ENCODE measurements around the gene CECR2.

The CECR2 gene

DNA sequence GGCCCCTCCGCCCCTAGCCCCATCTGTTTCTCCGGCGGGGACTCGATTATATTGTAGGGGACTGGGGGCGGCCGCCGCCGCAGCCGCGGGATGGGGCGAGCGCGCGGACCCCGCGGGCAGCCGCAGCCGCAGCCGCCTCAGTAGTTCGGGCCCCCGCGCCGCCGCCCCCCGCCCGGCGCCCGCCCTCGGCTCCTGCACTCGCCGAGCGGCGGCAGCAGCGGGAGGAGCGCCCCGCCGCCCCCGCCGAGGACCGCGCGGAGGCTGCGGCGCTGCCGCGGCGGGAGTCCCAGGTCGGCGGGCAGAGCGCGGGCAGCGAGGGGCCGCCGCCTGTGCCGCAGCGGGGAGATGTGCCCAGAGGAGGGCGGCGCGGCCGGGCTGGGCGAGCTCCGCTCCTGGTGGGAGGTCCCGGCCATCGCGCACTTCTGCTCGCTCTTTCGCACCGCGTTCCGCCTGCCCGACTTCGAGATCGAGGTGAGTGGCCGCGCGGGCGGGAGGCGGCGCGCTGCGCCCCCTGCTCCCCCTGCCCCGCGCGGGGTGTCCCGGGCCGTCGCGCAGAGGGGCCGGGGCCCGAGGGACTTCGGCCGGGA is at the start of gene CECR2:
CECR2 (plus strand) TSS at position 22 of the 587 bp plus-strand sequence; CDS start at position 346, 324 bp downstream.
- peak; percentile 12 for DNase-seq (ENCODE audit: low read depth)

DNA sequence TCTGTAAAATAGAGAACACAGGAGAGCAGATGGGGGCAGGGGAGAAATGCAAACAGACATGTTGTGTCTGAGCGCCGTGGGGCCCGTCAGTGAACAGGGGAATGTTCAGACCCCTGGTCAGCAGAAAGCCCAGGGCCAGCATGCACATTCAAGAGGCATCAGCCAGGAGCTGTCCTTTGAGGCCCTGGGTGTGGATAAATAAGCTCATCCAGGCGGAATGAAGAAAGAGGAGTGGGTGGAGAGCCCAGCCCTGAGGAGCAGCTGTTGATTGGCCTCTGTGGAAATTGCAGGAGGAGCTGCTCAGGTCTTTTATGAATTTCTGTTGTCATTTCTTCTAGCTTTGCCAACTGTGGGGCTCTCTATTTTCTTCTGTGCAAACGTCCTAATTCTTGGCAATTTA is 49.7 kb upstream of the CECR2 start:
- DNase-seq (ENCODE audit: low read depth) = no peak

DNA sequence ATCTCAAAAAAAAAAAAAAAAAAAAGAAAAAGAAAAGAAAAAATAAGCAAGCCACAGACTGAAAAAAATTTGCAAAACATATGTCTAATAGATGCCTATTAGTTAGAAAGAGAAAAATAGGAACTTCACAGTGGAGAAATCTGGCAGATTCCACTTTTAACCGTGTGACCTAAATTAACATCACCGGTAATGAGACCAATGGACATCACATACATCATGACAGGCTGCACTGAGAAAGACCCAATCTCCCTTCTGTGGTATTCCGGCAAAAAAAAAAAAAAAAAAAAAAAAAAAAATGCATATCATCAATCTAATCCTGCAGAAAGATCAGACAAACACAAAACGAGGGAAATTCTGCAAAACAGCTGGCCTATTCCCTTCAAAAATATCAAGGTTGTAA is 46.7 kb upstream of the CECR2 start:
- no peak for DNase-seq (ENCODE audit: low read depth)

DNA sequence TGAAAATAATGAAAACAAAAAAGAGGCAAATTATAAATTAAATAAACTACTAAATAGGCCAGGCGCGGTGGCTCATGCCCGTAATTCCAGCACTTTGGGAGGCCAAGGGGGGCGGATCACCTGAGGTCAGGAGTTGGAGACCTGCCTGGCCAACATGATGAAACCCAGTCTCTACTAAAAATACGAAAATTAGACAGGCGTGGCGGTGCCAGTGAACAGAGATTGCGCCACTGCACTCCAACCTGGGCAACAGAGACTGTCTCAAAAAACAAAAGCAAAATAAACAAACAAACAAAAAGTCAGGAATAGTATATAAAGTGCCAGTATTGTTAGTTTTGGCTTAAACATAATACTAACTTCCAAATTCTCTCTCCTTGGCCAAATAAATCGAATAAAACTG is 37.6 kb upstream of the CECR2 start:
- no peak for DNase-seq (ENCODE audit: low read depth)

DNA sequence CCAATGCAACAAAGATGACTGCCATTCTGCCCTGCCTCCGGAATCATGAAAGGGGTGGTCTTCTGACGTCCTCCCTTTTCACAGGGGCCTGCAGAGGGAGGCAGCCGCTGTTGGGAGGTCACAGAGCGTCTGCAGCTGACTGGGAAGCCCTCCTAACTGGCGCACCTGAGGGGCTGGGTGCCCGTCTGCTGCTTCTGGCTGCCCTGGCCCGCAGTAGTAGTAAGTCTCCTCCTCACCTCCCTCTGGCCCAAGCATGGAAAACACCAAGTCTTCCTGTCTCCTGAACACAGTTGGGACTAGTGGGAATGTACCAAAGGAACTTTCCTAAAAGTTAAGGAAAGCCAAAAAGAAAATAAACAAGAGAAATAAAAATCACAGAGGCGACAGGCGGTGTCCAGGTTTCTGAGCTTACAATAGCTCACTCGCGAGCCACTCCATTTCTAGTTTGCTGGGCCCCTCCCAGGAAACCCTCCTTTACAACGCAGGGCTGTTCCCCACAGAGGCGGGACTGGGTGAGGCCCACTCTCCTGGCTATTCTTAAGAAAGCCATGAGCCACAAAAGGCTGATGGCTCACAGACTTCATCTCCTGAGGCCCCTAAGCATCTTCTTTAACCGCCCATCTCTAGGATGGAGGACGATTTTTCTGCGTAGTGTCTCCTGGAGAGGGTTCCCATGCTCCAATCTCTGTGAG is 37.0 kb upstream of the CECR2 start:
- DNase-seq (ENCODE audit: low read depth) = no peak

DNA sequence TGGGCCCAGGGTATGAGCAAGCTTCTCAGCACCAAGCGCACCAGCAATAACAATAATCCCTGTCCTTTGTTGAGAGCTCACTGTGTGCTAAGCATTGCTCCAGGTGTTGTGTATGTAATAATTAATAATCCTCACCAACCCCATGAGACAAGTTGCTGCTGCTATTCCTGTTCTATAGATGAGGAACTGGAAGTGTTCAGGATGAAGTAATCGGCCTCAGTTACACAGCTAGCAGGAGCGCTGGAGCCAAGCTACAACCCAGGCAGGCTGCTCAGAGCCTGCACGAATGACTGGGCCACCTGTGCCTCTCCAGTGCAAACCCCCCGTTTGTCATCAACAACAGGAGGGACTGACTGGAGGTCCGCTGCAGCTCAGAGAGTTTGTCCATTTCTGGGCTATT is 35.2 kb upstream of the CECR2 start:
- DNase-seq (ENCODE audit: low read depth) = no peak

DNA sequence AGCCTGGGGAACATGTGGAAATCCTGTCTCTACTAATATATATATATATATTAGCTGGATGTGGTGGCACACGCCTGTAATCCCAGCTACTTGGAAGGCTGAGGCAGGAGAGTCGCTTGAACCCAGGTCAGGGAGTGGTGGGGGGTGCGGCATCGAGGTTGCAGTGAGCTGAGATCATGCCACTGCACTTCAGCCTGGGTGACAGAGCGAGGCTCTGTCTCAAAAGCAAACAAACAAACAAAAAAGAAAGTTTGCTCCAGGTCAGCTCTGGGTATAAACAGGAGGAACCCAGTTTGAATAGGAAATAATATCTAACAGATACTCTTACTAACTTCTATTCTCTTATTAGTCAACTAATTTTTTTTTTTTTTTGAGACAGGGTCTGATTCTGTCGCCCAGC is 34.3 kb upstream of the CECR2 start:
- no peak for DNase-seq (ENCODE audit: low read depth)

DNA sequence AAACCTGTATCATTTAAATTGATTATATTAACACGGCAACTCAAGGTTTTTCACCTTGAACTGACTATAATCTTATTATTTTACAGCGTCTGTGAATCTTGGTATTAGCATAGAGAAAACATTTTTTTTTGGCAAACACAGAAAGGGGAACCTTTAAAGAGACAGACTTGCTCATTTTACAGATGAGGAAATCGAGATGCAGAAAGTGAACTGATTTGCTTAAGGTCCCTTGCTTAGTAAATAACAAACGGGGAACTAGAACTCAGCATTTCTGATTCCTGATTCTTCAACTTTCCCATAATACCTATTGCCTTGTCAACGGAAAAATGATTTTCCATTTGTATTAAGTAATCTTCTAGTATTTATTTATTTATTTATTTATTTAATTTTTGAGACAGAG is 33.2 kb upstream of the CECR2 start:
- no peak for DNase-seq (ENCODE audit: low read depth)

DNA sequence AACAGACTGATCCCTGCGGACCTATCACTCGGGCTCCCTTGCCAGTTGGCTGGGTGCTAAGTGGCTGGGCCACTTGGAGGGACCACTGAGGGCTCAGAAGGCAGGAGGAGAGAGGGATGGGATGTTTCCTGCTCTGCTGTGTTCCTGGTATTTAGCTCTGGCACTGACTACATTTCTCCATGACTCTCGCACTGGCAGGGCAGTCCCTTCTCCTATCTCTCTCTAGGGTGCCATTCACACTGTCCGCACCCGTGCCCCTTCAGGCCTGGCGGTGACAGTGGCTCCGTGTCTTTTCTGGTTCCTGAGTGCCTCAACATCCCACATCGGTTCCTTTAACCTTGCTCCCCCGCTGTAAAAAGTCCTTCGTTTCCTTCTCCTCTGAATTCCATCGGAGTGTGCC is 31.6 kb upstream of the CECR2 start:
- DNase-seq (ENCODE audit: low read depth) = no peak

DNA sequence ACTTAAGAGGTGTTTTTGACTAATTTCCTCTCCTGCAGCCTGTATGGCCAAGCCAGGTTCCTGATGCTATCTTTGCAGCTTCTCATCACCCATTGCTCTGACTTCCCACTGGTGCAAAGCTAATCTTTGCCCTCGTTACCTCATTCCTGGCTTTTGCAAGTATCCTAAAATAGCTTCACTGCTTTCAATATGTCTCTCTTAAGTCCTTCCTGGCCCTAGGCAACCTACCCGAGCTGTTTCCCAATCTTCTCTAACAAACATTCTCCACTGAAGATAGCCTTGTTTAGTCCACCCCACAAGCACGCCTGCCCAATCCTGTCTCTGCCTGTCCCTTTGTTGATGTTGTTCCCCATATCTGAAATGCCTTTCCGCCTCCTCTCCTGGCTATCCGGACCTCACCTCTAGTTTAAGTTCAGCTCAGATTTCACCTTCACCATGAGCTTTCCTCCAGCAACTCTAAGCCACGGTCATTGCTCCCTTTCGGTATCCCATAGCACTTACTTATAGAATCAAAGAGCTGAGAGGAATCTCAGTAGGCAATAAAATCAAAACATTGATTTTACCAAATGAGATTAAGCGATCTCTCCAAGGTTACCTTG is 30.1 kb upstream of the CECR2 start:
- DNase-seq (ENCODE audit: low read depth) = no peak

DNA sequence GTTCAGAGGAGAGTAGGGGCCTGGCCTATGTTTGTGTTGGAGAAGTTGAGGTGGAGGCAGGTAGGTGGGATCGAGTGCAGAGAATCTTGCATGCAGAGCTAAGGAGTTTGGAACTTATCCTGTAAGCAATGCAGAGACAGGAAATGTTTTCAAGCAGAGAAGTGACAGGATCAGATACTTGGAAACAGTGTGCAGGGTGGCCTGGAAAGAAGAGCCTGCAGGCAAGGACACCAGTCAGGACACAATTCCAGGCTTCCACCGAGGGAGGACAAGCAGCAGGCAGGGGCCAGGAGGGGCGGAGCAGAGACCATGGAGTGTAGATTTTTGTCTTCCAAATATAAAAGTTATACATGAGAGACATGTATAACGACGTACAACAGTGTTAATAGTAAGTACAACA is 26.9 kb upstream of the CECR2 start:
- no peak for DNase-seq (ENCODE audit: low read depth)

DNA sequence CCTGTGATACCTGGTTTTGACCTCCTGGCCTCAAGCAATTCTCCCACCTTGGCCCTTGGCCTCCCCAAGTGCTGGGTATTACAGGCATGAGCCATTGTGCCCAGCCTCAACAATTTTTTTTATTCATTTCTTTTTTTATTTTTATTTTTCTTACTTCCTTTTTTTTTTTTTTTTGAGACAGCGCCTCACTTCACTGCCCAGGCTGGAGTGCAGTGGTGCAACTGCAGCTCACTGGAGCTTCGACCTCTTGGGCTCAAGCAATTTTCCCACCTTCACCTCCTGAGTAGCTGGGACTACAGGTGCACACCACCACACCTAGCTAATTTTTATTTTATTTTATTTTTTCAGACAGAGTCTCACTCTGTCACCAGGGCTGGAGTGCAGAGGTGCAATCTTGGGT is 25.5 kb upstream of the CECR2 start:
- DNase-seq (ENCODE audit: low read depth) = no peak

DNA sequence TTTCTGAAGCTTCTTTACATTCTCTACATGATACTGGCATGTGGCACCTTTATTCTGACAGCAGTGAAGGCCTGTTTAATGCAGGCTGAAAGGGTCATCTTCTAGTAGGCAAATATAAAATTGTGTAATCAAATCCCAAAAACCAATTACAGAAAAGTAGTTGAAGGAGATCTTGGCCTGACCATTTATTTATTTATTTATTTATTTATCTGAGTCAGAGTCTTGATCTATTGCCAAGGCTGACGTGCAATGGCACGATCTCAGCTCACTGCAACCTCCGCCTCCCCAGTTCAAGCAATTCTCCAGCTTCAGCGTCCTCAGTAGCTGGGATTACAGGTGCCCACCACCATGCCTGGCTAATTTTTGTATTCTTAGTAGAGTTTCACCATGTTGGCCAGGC is 22.7 kb upstream of the CECR2 start:
- no peak for DNase-seq (ENCODE audit: low read depth)

DNA sequence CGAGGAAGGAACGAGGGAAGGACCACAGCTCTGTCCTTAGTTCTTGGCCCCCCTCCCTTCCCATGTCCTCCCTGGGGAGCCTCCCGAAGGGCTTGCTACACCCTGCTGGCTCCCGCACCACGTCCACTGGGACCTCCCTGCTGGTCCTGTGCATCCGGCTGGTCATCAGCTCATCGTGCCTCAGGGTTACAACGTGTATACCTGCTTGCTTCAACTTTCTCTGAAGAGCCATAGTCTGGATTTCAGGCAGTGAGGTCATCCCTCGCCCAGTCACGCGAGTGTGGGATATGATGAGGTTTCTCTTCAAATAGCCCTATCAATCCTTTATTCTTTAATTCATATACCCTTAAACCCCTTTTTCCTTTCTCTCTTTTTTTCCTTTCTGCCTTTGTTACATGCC is 21.5 kb upstream of the CECR2 start:
- DNase-seq (ENCODE audit: low read depth) = no peak

DNA sequence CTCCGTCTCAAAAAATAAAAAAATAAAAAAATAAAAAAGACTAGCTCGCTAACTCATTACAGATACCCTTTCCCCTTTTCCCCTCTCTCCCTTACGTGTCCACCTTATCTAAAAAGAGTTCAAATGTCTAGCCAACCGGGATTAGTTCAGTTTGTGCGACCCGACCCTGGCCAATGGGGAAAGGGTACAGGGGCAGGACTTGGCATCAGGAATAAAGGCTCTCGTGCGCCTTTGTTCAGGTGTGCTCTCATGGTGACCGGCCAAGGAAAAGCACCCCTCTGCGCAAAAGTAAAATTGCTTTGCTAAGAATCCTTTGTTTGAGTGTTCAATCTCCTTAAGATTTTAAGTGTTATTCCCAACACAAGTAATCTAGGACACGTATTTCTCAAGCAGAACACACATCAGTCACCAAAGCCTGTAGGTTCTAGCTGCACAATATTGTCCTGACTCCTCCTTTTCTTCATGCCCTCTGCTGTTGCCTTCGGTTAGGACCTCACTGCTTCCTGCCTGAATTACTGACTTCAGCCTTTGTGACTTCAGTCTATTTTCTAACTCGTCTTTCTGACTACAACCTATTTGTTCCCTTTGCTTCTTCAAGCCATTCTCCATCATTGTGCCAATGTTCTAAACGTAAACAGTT is 20.7 kb upstream of the CECR2 start:
- DNase-seq (ENCODE audit: low read depth) = no peak

DNA sequence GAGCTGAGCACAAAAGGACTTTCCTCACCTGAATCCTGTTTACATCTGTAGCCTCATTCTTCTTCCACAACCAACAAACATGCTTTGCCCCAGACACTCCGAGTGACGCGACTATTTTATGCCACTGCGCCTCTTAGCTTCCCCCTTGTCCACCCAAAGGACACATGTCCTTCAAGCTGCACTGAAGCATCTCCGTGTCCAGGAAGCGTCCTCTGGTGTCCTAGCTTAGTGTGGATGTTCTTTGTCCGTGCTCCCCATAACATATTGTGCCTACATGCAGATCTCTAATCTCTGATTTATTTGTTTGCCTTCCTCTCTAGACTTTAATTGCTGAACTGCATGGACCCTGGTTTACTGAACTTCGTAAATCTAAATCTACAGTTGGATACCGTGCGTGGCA is 20.1 kb upstream of the CECR2 start:
- no peak for DNase-seq (ENCODE audit: low read depth)

DNA sequence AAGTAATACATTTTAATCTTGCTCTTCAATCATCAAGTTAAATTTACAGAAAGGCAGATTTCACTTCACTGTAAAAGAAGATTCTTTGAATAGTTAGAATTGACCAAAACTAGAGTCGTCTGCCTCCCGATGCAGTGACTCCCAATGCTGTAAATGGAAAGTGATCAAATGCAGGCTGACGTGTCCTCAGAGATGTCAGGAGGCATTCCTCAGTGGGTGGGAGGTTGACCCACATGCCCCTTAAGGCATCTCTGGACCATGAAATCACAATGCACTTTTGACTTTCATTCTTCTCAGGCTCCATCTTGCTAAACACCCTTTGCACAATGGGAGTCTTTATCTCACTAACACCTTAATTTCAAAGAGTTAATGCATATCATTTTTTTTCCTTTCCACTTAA is 19.0 kb upstream of the CECR2 start:
- DNase-seq (ENCODE audit: low read depth) = no peak

DNA sequence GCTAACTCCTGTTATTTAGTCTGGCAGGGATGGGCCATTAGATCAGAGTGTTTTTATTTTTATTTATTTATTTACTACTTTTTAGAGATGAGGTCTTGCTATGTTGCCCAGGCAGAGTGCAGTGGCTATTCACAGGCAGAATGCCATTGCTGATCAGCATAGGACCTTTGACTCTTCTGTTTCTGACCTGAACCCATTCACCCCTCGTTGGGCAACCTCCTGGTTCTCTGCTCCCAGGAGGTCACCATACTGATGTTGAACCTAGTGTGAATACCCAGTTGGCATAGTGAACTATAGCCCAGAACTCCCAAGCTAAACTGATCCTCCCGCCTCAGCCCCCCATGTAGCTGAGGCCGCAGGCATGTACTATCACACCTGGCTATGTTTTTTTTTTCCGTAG is 16.5 kb upstream of the CECR2 start:
- no peak for DNase-seq (ENCODE audit: low read depth)

DNA sequence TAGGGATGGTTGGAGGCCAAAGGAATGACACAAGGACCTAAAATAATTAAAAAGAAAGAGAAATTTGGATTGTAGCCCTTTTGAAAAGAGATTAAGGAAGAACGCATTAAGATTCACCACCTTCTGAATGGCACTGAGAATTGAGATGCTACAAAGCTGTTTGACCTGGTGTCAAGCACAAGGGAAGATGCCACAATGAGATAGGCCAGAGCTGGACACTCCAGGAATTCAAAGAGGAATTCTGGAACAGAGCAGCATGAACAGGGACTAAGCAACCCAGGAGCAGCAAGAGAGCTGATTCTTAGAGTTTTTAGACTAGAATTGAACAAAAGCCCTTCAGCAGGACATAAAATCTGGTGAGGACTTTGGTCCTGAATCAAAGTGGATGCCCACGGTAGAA is 11.6 kb upstream of the CECR2 start:
- DNase-seq (ENCODE audit: low read depth) = no peak

DNA sequence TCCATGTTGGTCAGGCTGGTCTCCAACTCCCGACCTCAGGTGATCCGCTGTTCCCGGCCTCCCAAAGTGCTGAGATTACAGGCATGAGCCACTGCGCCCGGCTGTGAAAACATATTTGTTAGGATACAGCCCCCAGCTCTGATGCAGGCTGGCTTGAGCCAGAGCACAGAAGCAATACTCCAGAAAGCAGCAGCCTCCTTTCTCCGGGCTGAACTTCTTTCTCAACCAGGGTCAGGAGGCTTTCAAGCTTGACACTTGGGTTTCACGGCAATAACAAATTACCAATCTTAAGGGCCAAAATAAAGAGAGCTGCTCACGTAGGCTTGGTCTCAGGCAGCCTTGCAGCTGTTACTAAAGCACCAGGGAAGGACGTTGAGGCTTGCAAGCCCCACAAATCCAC is 10.8 kb upstream of the CECR2 start:
- no peak for DNase-seq (ENCODE audit: low read depth)

DNA sequence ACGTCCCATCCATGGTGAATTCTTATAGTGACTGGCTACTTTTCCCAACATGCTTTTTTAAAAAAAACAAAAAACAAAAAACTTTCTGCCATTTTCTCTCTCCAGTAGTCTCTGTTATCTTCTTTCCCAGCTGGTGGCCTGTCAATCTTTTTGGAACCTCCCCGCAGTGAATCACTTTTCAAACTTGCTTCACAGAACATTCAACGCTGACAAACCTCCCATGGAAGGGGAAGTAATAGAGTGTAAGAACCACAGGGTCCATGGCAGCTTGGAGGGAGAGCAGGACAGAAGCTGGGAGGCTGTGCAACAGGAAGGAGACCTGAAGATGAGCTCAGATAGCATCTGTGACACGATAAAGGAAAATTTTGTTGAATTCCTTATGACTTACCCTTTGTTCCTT is 9.8 kb upstream of the CECR2 start:
- DNase-seq (ENCODE audit: low read depth) = no peak

DNA sequence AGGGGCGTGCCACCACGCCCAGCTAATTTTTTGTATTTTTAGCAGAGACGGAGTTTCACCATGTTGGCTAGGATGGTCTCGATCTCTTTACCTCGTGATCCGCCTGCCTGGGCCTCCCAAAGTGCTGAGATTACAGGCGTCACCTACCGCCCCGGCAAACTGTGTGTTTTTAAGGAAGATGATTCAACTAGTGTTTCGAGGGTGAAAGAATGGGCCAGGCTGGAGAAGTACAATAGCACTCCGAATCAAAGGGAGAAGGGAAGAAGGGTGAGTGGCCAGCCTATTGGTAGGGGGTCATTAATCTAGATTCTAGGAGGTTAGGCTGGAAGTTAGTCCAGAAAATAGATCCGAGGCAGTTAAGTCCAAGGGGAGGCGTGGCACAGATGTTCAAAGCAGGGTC is 2.9 kb upstream of the CECR2 start:
- DNase-seq (ENCODE audit: low read depth) = no peak

DNA sequence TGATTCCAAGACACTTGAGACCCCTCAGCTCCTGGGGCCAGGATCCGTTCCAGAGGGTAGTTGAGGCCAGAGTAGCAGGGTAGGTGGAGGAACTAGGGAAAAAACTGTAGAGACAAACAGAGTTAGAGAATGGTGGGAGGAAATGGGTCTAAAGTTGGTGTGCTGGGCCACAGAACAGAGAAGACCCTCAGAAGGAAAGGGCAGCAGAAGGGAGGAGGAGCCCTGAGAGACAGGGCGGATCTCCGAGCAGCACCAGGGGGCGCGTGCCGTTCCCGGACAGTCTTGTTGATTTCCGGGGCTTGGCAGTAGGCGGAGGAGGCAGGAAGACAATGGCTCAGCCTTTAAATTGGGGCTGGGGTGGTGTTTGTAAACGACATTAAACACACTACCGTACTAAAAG is 2.4 kb upstream of the CECR2 start:
- peak; percentile 41 for DNase-seq (ENCODE audit: low read depth)

Data from activated T-cell treated with anti-CD3 and anti-CD28 coated beads for 48 hours (primary cell).